ENCODE results near the gene APOL4.

Gene APOL4

DNA sequence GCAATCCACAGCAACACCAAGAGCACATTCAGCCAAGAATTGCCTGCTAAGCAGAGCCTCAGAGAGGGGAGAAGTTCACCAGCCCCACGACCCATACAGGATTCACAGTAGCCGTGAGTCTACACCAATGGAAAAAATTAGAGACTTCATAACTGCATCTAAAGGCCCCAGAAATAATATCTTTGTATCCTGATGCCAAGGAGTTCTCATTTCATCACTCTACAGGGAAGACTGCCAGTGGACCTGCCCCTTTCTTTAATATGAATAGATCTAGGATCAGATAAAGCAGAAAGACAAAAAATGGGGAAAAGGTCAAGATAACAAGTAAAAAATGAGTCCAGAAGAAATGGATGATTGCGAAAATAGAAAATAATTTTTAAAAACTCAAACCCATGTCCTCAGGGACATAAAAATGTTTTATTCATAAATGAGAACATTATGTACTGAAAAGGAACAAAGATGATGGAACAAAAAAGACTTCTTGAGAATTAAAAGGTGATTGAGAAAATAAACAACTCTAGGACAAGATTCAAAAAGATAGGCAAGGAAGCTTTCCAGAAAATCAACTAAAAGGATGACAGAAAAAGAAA, 50.5 kb downstream of the APOL4 start:
- DNase-seq, result no peak

DNA sequence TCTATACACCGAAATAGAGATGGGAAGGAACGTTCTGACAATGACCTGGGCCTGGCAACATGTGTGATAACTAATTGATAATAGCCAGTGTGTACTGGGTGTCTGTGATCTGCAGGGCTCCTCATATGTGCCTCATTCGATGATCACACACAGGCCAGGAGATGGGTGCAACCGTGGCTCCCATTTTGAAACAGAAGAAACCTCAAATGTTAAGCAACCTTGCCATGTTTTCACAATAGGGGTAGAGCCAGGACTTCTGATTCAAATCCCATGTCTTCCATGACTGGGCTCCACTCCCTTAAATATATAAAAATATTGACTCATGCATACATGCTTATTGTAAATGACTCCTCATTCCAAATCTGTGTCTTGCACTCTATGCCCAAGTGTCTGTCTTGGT, 52.2 kb downstream of the APOL4 start:
- no peak for DNase-seq

DNA sequence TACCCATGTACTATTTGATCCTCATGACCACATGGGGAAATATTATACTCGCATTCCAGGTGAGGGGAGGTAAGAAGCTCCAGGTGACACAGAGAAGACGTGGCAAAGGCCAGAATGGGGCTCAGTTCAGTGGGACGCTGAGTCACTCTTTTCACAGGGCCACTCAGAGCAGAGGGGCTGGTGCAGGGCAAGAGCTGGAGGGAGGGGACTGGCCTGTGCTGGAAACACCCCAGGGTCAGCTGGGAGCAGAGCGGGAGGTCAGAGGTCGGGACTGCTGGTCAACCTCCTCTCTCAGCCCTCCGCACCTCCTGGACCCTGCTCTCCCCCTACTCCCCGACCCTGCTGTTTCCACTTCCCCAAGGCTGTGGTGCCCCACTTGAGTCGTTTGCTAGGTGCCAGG, 53.2 kb downstream of the APOL4 start:
- DNase-seq, result no peak

DNA sequence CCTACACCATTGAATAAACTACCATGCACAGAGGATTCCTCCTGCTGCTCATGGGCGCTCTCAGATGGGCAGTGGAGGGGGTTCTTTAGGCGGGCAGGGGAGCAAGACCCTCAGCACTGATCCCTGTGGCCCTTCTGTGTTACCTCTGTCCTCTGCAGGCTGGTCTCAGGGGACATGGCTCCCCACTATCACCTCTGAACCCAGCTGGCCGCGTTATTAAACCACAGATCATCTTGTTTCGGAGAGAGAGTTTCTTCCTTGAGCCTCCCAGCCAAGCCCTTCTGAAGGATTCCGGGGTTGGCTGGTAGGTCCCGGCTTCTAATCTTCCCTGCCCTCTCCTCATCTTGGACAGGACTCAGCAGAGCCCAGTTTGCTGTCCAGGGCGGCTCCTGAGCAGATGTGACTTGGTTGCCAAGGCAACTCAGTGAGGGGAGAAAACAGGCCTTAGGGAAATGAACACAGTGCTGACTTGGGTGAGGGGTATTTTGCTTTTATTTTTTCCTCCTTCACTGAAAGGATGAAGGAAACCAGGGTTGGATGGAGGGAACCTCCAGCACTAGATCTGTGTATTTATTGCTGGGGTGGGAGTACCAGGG, 54.3 kb downstream of the APOL4 start:
- no peak for DNase-seq

- no peak for DNase-seq
Measured at GRCh38 chr22:36145881-36146280, 55.7 kb downstream of the APOL4 start.

- DNase-seq, result no peak
Measured at GRCh38 chr22:36144886-36145541, 56.6 kb downstream of the APOL4 start.

DNA sequence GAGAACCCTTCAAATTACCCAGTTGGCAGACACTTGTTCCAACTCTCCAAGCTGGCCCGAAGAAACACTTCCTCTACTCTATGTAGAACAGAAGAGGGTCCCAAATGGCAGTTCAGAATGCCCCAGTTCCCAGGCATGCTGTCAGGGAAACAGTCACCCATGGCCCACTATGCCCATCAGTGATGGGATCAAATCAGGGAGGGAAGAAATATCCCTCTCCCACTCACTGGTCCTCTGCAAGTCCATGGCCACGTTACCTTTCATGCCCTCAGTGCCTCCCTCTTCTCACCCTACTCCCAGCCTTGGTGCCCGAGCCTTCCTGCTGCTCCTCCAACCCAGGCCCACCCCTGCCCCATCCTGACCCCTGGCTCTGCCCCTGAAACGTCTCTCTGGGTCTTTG, 57.7 kb downstream of the APOL4 start:
- DNase-seq, result no peak

GRCh38 chr22:36143066-36143815, 58.4 kb downstream of the APOL4 start:
- DNase-seq, result no peak

GRCh38 chr22:36141481-36141880, 60.1 kb downstream of the APOL4 start:
- no peak for DNase-seq
